ENCODE measurements around the gene BRD4. TPM values are rescaled to one million over a fixed set of nuclear protein-coding genes. Genes with fewer than 3 reads are reported as not detected.

BRD4 gene
- total RNA-seq (2013; cell fraction: nucleolus; rRNA removed), result 132 and 152 TPM in 2 replicates
- 9.3 and 11.4 TPM in 2 replicates for total RNA-seq (2014; rRNA removed)
- 8.2 and 9.3 TPM in 2 replicates for total RNA-seq (2014; rRNA removed; fragmentation: Illumina TruSeq; extraction: Trizol)
- total RNA-seq (2021), result 84.4 and 88.8 TPM in 2 replicates
- polyA plus RNA-seq (2011; ENCODE audit: low read depth), result 13.0 TPM
- 3.9 and 6.0 TPM in 2 replicates for polyA plus RNA-seq (2011; rRNA removed)
- 4.3 and 5.9 TPM in 2 replicates for polyA plus RNA-seq (2011; cell fraction: cytosol; rRNA removed)
- polyA plus RNA-seq (2011; cell fraction: nucleus; rRNA removed), result 47.2 and 65.0 TPM in 2 replicates
- 33.0 and 53.4 TPM in 2 replicates for polyA plus RNA-seq (2012)
- polyA plus RNA-seq (2014; fragmentation: Illumina TruSeq; extraction: Trizol), result 12.1 and 22.9 TPM in 2 replicates
- 1 to 10 TPM; 5.3 to 8.6 TPM for polyA plus RNA-seq (2014; fragmentation: Nextera tagmentation; extraction: Ambion mirVana)
- 18.3 and 26.8 TPM in 2 replicates for polyA plus RNA-seq (2014; rRNA removed)
- polyA plus RNA-seq (2016; fragmentation: Nextera tagmentation; extraction: Ambion mirVana), result 10 to 100 TPM; 12.2 to 13.1 TPM
- 18.0 and 22.3 TPM in 2 replicates for polyA minus RNA-seq (2011; rRNA and poly(A)+ RNA removed)
- polyA minus RNA-seq (2011; cell fraction: cytosol; rRNA and poly(A)+ RNA removed), result 15.6 and 16.7 TPM in 2 replicates
- polyA minus RNA-seq (2011; cell fraction: nucleus; rRNA and poly(A)+ RNA removed), result 40.9 and 74.5 TPM in 2 replicates
- Bru-seq, nascent RNA, result percentile 92 among the genes with signal in this experiment
- percentile 96 among the genes with signal in this experiment for BruChase-seq, experiment 1, labeled RNA remaining after a 6-hour chase
- BruChase-seq, experiment 2, labeled RNA remaining after a 2-hour chase, result percentile 92 among the genes with signal in this experiment
- long read RNA-seq, experiment 1, partial matches to known transcripts, result 0 of 2 reads
- long read RNA-seq, experiment 1, other reads (novel, unspliced or antisense), result 2 of 2 reads
- long read RNA-seq, experiment 2, partial matches to known transcripts, result 2 of 4 reads
- long read RNA-seq, experiment 2, other reads (novel, unspliced or antisense), result 2 of 4 reads

GRCh38 chr19:15332311-15332996 is at the start of gene BRD4:
TSS of gene BRD4 (minus strand) at chr19:15332539. CDS start at chr19:15273099, 59,440 bp downstream.
- Histone ChIP-seq H3K36me3 (ENCODE audit: control insufficient read depth in 2 of 2, insufficient read depth in 2 of 2, low read length in 1 of 2) (no peaks in the 10 kb centered on the region; a peak in 1 of 4 replicates), H3K4me3 (peak within 1 kb of the TSS; percentile 99), H3K27me3 (replicated peaks in 1 of 2; ENCODE audit: control insufficient read depth in 2 of 2, insufficient read depth in 2 of 2, low read length in 1 of 2) (no peaks in the 10 kb centered on the region), H3K4me2 (ENCODE audit: control insufficient read depth, insufficient read depth) (peak within 1 kb of the TSS; percentile 93), H3K79me2 (ENCODE audit: control insufficient read depth, insufficient read depth, low read length) (peaks cover 57% of the 10 kb centered on the region), H4K20me1 (ENCODE audit: control insufficient read depth, insufficient read depth) (peaks cover 5% of the 10 kb centered on the region), H3K27ac (ENCODE audit: control insufficient read depth, insufficient read depth) (peak within 1 kb of the TSS; percentile 90), H3K9ac (ENCODE audit: control insufficient read depth, insufficient read depth, low read length) (peak within 1 kb of the TSS; percentile 87), H2AFZ (ENCODE audit: control insufficient read depth, low read depth, low read length) (peak within 1 kb of the TSS; percentile 7; the same call in 1 of the 2 replicates), H3K9me3 (replicated peaks; ENCODE audit: control insufficient read depth, insufficient read depth, low read length) (no peaks in the 10 kb centered on the region), H3K4me1 (ENCODE audit: control insufficient read depth, insufficient read depth, low read length) (peaks cover 9% of the 10 kb centered on the region)
- DNase-seq (ENCODE audit: low read depth, low spot score) (no peak), ATAC-seq (peak; percentile 24), FAIRE-seq (no peak)
- CTCF ChIA-PET, result interaction anchor here (1.1 to 1.6 kb wide), 3 partner anchors 40 to 84 kb away, joined by 3 to 4 read pairs (median 3); no protein-coding TSS in a partner anchor
- POLR2A ChIA-PET, result interaction anchor here (1.6 to 3.1 kb wide), 6 partner anchors 8 to 87 kb away, joined by 9 to 45 read pairs (median 12); partner anchors contain the start of genes AKAP8 and AKAP8L
- intact Hi-C loops (cut with micrococcal nuclease; ENCODE audit: unreplicated experiment), result loop anchor here (5.0 kb wide), 1 partner anchor 40 kb away; no protein-coding TSS in a partner anchor
- in situ Hi-C loops (cut with MboI), result no loop called here
- RAD21 ChIA-PET (ENCODE audit: unreplicated experiment), result interaction anchor here (0.8 to 3.5 kb wide), 4 partner anchors 14 to 86 kb away, joined by 3 to 41 read pairs (median 18); partner anchors contain the start of genes AKAP8 and AKAP8L
- BruUV-seq (replicated peaks), result TSS peak; percentile 82
- WGBS (ENCODE audit: insufficient coverage, insufficient replicate concordance, low lambda C conversion rate, missing lambda C conversion rate), result under 1% methylated on average over 38 of the region's 81 CpGs
- SMC1A ChIA-PET (ENCODE audit: uncharacterized antibody, unreplicated experiment), result interaction anchor here (0.6 to 3.0 kb wide), 5 partner anchors 8 to 47 kb away, joined by 3 to 17 read pairs (median 7); partner anchors contain the start of gene AKAP8
- TF ChIP-seq RB1 (IDR thresholded peaks at IDR 0.05; ENCODE audit: borderline replicate concordance), result no peak; the same call in 1 of the 2 replicates
- TF ChIP-seq POLR2A (IDR thresholded peaks at IDR 0.05; ENCODE audit: low read depth, low read length), result peak; percentile 34
- TF ChIP-seq PML (IDR thresholded peaks at IDR 0.05; ENCODE audit: low read length), result no peak
- peak; percentile 86; the same call in 1 of the 2 replicates for TF ChIP-seq MLLT1 (IDR thresholded peaks at IDR 0.05)
- no peak for TF ChIP-seq FOS (IDR thresholded peaks at IDR 0.05; ENCODE audit: borderline replicate concordance, extremely low read depth, insufficient read length)
- 0 out of 2 replicates have a peak, but pooled peaks have one; percentile 5 for TF ChIP-seq IKZF1 (conservative IDR thresholded peaks at IDR 0.05)
- no peak for TF ChIP-seq NBN (IDR thresholded peaks at IDR 0.05)
- TF ChIP-seq TCF12 (IDR thresholded peaks at IDR 0.05; ENCODE audit: low read depth, low read length), result 0 out of 2 replicates have a peak, but pooled peaks have one; percentile 11
- peak; percentile 36; the same call in 1 of the 2 replicates for TF ChIP-seq BACH1 (IDR thresholded peaks at IDR 0.05; ENCODE audit: borderline replicate concordance)
- TF ChIP-seq CHD2 (IDR thresholded peaks at IDR 0.05; ENCODE audit: borderline replicate concordance, low read depth, low read length), result no peak
- TF ChIP-seq CBX5 (IDR thresholded peaks at IDR 0.05; ENCODE audit: low read depth), result no peak
- TF ChIP-seq SMARCA5 (IDR thresholded peaks at IDR 0.05), result peak; percentile 66; the same call in 1 of the 2 replicates
- TF ChIP-seq E2F4 (IDR thresholded peaks at IDR 0.05; ENCODE audit: low read depth, low read length), result no peak
- no peak for TF ChIP-seq MYC (IDR thresholded peaks at IDR 0.05; ENCODE audit: insufficient read depth, insufficient read length, insufficient replicate concordance, low read length, severe bottlenecking)
- peak; percentile 66 to 93 for TF ChIP-seq EGR1 (IDR thresholded peaks at IDR 0.05; ENCODE audit: borderline replicate concordance in 1 of 2, low read depth in 2 of 2, low read length in 2 of 2)
- no peak for TF ChIP-seq IKZF2 (IDR thresholded peaks at IDR 0.05)
- TF ChIP-seq MTA2 (IDR thresholded peaks at IDR 0.05; ENCODE audit: low read depth), result 0 out of 2 replicates have a peak, but pooled peaks have one; percentile 30
